ENCODE data around the gene NEURL3.
A peak's percentile ranks its signal among the peaks of the same experiment; 100 is the strongest.

Gene NEURL3

DNA sequence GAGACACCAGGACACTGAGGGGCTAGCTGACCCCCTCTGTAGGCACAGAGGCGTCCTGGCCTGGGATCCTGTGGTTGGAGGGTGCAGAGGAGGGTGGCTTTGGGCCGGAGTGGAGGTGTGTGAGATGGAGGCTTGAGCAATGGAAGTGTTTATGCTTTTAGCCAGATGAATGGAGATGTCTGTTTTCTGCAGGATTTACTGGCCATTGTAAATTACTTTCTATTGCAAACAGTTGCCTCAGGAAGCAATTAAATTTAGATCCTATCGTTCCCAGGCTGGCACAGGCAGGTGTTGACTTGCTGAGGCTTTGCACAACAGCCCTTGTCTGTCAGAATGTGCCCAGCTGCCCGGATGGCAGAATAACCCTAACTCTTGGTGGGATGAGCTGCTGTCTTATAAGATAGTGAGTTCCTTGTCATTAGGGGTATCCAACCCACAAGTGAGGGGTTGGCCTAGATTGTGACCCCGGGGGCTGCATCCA, 29.6 kb upstream of the NEURL3 start (continued):
- TF ChIP-seq, protein P1, sequence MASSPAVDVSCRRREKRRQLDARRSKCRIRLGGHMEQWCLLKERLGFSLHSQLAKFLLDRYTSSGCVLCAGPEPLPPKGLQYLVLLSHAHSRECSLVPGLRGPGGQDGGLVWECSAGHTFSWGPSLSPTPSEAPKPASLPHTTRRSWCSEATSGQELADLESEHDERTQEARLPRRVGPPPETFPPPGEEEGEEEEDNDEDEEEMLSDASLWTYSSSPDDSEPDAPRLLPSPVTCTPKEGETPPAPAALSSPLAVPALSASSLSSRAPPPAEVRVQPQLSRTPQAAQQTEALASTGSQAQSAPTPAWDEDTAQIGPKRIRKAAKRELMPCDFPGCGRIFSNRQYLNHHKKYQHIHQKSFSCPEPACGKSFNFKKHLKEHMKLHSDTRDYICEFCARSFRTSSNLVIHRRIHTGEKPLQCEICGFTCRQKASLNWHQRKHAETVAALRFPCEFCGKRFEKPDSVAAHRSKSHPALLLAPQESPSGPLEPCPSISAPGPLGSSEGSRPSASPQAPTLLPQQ (tag by site-specific recombination; IDR thresholded peaks at IDR 0.05): no peak
- TF ChIP-seq ZNF221 (tag by site-specific recombination; IDR thresholded peaks at IDR 0.05; ENCODE audit: borderline replicate concordance) (no peak), SP2 (tag by site-specific recombination; IDR thresholded peaks at IDR 0.05) (no peak), FEZF1 (tag by site-specific recombination; IDR thresholded peaks at IDR 0.05) (0 out of 2 replicates have a peak, but pooled peaks have one; percentile 23), ZNF701 (tag by site-specific recombination; IDR thresholded peaks at IDR 0.05) (no peak), ZNF600 (tag by site-specific recombination; IDR thresholded peaks at IDR 0.05) (no peak), REPIN1 (tag by site-specific recombination; IDR thresholded peaks at IDR 0.05; ENCODE audit: low read depth) (no peak), ZIC2 (tag by site-specific recombination; IDR thresholded peaks at IDR 0.05) (no peak), ZNF433 (tag by site-specific recombination; IDR thresholded peaks at IDR 0.05; ENCODE audit: low read depth) (no peak), ZNF560 (tag by site-specific recombination; IDR thresholded peaks at IDR 0.05; ENCODE audit: borderline replicate concordance) (no peak), KLF10 (tag by site-specific recombination; IDR thresholded peaks at IDR 0.05) (peak; percentile 33; the same call in 1 of the 2 replicates), ZFP69B (tag by site-specific recombination; IDR thresholded peaks at IDR 0.05) (no peak), ZNF610 (tag by site-specific recombination; IDR thresholded peaks at IDR 0.05; ENCODE audit: borderline replicate concordance) (no peak), ZNF366 (tag by site-specific recombination; conservative IDR thresholded peaks at IDR 0.05) (peak; percentile 41; the same call in 1 of the 2 replicates), YY2 (tag by site-specific recombination; IDR thresholded peaks at IDR 0.05) (no peak), GLI4 (tag by site-specific recombination; IDR thresholded peaks at IDR 0.05) (no peak), ZNF792 (tag by site-specific recombination; IDR thresholded peaks at IDR 0.05) (no peak)
- TF ChIP-seq, protein P2, sequence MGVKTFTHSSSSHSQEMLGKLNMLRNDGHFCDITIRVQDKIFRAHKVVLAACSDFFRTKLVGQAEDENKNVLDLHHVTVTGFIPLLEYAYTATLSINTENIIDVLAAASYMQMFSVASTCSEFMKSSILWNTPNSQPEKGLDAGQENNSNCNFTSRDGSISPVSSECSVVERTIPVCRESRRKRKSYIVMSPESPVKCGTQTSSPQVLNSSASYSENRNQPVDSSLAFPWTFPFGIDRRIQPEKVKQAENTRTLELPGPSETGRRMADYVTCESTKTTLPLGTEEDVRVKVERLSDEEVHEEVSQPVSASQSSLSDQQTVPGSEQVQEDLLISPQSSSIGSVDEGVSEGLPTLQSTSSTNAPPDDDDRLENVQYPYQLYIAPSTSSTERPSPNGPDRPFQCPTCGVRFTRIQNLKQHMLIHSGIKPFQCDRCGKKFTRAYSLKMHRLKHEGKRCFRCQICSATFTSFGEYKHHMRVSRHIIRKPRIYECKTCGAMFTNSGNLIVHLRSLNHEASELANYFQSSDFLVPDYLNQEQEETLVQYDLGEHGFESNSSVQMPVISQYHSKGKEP (tag by site-specific recombination; IDR thresholded peaks at IDR 0.05): peak; percentile 66; the same call in 1 of the 2 replicates
- TF ChIP-seq, protein P3, sequence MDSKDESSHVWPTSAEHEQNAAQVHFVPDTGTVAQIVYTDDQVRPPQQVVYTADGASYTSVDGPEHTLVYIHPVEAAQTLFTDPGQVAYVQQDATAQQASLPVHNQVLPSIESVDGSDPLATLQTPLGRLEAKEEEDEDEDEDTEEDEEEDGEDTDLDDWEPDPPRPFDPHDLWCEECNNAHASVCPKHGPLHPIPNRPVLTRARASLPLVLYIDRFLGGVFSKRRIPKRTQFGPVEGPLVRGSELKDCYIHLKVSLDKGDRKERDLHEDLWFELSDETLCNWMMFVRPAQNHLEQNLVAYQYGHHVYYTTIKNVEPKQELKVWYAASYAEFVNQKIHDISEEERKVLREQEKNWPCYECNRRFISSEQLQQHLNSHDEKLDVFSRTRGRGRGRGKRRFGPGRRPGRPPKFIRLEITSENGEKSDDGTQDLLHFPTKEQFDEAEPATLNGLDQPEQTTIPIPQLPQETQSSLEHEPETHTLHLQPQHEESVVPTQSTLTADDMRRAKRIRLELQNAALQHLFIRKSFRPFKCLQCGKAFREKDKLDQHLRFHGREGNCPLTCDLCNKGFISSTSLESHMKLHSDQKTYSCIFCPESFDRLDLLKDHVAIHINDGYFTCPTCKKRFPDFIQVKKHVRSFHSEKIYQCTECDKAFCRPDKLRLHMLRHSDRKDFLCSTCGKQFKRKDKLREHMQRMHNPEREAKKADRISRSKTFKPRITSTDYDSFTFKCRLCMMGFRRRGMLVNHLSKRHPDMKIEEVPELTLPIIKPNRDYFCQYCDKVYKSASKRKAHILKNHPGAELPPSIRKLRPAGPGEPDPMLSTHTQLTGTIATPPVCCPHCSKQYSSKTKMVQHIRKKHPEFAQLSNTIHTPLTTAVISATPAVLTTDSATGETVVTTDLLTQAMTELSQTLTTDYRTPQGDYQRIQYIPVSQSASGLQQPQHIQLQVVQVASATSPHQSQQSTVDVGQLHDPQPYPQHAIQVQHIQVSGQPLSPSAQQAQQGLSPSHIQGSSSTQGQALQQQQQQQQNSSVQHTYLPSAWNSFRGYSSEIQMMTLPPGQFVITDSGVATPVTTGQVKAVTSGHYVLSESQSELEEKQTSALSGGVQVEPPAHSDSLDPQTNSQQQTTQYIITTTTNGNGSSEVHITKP (tag by site-specific recombination; IDR thresholded peaks at IDR 0.05): no peak
- TF ChIP-seq, protein P4, sequence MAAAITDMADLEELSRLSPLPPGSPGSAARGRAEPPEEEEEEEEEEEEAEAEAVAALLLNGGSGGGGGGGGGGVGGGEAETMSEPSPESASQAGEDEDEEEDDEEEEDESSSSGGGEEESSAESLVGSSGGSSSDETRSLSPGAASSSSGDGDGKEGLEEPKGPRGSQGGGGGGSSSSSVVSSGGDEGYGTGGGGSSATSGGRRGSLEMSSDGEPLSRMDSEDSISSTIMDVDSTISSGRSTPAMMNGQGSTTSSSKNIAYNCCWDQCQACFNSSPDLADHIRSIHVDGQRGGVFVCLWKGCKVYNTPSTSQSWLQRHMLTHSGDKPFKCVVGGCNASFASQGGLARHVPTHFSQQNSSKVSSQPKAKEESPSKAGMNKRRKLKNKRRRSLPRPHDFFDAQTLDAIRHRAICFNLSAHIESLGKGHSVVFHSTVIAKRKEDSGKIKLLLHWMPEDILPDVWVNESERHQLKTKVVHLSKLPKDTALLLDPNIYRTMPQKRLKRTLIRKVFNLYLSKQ (tag by site-specific recombination; IDR thresholded peaks at IDR 0.05; ENCODE audit: borderline replicate concordance): no peak
- TF ChIP-seq, protein P5, sequence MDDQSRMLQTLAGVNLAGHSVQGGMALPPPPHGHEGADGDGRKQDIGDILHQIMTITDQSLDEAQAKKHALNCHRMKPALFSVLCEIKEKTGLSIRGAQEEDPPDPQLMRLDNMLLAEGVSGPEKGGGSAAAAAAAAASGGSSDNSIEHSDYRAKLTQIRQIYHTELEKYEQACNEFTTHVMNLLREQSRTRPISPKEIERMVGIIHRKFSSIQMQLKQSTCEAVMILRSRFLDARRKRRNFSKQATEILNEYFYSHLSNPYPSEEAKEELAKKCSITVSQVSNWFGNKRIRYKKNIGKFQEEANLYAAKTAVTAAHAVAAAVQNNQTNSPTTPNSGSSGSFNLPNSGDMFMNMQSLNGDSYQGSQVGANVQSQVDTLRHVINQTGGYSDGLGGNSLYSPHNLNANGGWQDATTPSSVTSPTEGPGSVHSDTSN (CRISPR knock-in tag; IDR thresholded peaks at IDR 0.05): no peak
- TF ChIP-seq, protein P6, sequence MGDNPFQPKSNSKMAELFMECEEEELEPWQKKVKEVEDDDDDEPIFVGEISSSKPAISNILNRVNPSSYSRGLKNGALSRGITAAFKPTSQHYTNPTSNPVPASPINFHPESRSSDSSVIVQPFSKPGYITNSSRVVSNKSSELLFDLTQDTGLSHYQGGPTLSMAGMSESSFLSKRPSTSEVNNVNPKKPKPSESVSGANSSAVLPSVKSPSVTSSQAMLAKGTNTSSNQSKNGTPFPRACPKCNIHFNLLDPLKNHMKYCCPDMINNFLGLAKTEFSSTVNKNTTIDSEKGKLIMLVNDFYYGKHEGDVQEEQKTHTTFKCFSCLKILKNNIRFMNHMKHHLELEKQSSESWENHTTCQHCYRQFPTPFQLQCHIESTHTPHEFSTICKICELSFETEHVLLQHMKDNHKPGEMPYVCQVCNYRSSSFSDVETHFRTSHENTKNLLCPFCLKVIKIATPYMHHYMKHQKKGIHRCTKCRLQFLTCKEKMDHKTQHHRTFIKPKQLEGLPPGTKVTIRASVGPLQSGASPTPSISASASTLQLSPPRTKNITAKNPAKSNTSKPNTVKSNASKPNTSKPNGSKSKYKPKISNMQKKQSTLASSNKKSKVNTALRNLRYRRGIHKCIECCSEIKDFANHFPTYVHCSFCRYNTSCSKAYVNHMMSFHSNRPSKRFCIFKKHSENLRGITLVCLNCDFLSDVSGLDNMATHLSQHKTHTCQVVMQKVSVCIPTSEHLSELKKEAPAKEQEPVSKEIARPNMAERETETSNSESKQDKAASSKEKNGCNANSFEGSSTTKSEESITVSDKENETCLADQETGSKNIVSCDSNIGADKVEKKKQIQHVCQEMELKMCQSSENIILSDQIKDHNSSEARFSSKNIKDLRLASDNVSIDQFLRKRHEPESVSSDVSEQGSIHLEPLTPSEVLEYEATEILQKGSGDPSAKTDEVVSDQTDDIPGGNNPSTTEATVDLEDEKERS (tag by site-specific recombination; IDR thresholded peaks at IDR 0.05): no peak
- TF ChIP-seq, protein P7, sequence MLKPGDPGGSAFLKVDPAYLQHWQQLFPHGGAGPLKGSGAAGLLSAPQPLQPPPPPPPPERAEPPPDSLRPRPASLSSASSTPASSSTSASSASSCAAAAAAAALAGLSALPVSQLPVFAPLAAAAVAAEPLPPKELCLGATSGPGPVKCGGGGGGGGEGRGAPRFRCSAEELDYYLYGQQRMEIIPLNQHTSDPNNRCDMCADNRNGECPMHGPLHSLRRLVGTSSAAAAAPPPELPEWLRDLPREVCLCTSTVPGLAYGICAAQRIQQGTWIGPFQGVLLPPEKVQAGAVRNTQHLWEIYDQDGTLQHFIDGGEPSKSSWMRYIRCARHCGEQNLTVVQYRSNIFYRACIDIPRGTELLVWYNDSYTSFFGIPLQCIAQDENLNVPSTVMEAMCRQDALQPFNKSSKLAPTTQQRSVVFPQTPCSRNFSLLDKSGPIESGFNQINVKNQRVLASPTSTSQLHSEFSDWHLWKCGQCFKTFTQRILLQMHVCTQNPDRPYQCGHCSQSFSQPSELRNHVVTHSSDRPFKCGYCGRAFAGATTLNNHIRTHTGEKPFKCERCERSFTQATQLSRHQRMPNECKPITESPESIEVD (tag by site-specific recombination; IDR thresholded peaks at IDR 0.05): peak; percentile 77
- TF ChIP-seq, protein P8, sequence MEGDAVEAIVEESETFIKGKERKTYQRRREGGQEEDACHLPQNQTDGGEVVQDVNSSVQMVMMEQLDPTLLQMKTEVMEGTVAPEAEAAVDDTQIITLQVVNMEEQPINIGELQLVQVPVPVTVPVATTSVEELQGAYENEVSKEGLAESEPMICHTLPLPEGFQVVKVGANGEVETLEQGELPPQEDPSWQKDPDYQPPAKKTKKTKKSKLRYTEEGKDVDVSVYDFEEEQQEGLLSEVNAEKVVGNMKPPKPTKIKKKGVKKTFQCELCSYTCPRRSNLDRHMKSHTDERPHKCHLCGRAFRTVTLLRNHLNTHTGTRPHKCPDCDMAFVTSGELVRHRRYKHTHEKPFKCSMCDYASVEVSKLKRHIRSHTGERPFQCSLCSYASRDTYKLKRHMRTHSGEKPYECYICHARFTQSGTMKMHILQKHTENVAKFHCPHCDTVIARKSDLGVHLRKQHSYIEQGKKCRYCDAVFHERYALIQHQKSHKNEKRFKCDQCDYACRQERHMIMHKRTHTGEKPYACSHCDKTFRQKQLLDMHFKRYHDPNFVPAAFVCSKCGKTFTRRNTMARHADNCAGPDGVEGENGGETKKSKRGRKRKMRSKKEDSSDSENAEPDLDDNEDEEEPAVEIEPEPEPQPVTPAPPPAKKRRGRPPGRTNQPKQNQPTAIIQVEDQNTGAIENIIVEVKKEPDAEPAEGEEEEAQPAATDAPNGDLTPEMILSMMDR (tag by site-specific recombination; IDR thresholded peaks at IDR 0.05): no peak

All from HEK293 (cell line).